Stimulated activated CD8-positive, alpha-beta memory T cell treated with anti-CD3 and anti-CD28 coated beads, Interleukin-7, amount 100 ng/mL, for 24 hours (primary cell): ENCODE measurements around the gene SH3D19.

Experiments used
- DNase-seq: peaks from one replicate; pipeline ENCODE4 v3.0.0-alpha.2; 2020; ENCODE audit warnings: low read depth

The SH3D19 gene

GRCh38 chr4:151197247-151197646 lies 128.2 kb downstream of the SH3D19 start:
- DNase-seq = no peak

- DNase-seq = no peak
Observed at GRCh38 chr4:151195801-151196200, 129.6 kb downstream of the SH3D19 start.

- DNase-seq = no peak
Observed at GRCh38 chr4:151193414-151193813, 132.0 kb downstream of the SH3D19 start.

- DNase-seq = no peak
Observed at GRCh38 chr4:151192556-151193235, 132.7 kb downstream of the SH3D19 start.

- no peak for DNase-seq
Observed at GRCh38 chr4:151184523-151185458, 140.6 kb downstream of the SH3D19 start.

- no peak for DNase-seq
Observed at GRCh38 chr4:151182455-151182996, 142.9 kb downstream of the SH3D19 start.

GRCh38 chr4:151176685-151177084 lies 148.7 kb downstream of the SH3D19 start:
- DNase-seq = no peak

GRCh38 chr4:151175754-151176631 lies 149.4 kb downstream of the SH3D19 start:
- no peak for DNase-seq

GRCh38 chr4:151175233-151175632 lies 150.2 kb downstream of the SH3D19 start:
- DNase-seq = no peak

GRCh38 chr4:151174784-151175183 lies 150.6 kb downstream of the SH3D19 start:
- no peak for DNase-seq

- DNase-seq = no peak
Observed at GRCh38 chr4:151173871-151174270, 151.5 kb downstream of the SH3D19 start.

GRCh38 chr4:151169900-151170299 lies 155.5 kb downstream of the SH3D19 start:
- DNase-seq = no peak

- no peak for DNase-seq
Observed at GRCh38 chr4:151169223-151169622, 156.2 kb downstream of the SH3D19 start.

- DNase-seq = no peak
Observed at GRCh38 chr4:151167561-151167960, 157.8 kb downstream of the SH3D19 start.

- DNase-seq = no peak
Observed at GRCh38 chr4:151166636-151167035, 158.8 kb downstream of the SH3D19 start.

GRCh38 chr4:151165205-151166000 lies 160.0 kb downstream of the SH3D19 start:
- no peak for DNase-seq

- no peak for DNase-seq
Observed at GRCh38 chr4:151163855-151164254, 161.6 kb downstream of the SH3D19 start.

GRCh38 chr4:151158979-151159378 lies 166.4 kb downstream of the SH3D19 start:
- no peak for DNase-seq

- DNase-seq = no peak
Observed at GRCh38 chr4:151157543-151157942, 167.9 kb downstream of the SH3D19 start.

GRCh38 chr4:151153585-151153984 lies 171.8 kb downstream of the SH3D19 start:
- DNase-seq = no peak

GRCh38 chr4:151152028-151152427 lies 173.4 kb downstream of the SH3D19 start:
- no peak for DNase-seq
